T-helper 2 cell treated with Interferon-gamma antibody and Interleukin-4, amounts not matched to agents 100 ng/mL and 5 ng/mL, for 36 hours (primary cell): ENCODE results near the gene NOA1. TPM values are rescaled to one million over a fixed set of nuclear protein-coding genes. Genes with fewer than 3 reads are reported as not detected.
"Not testable (repeated sequence)": the region's sequence is repeated elsewhere in the genome, so short reads cannot be mapped to it uniquely, and the experiment has no call there.

ENCODE experiments used
- intact Hi-C: fragments of 100-400 bp; cut with micrococcal nuclease; formaldehyde crosslinking; loops from one replicate; pipeline ENCODE4 v1.15.1; 2023
- total RNA-seq: library from RNA; stranded (reverse); gene quantifications from 2 replicates; pipeline ENCODE4 v1.2.3, GENCODE V29; 2022

Gene NOA1
- total RNA-seq, 1 donor from 2014 or later = 18.4 TPM

DNA sequence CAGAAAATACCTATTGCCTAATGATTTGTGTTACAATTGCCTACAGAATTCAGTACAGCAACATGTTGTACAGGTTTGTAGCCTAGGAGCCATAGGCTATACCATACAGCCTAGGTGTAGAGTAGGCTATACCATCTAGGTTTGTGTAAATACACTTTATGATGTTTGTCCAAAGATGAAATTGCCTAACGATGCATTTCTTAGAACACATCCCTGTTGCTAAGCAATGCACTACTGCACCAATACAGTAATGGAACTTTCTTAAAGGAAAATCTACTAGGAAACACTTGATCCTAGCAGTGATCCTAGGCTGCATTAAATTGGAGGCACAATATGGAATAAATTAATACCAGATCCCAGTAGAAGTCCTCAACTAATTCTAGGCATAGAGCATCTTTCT is 18.3 kb downstream of the NOA1 start:
- intact Hi-C loops = no loop called here

DNA sequence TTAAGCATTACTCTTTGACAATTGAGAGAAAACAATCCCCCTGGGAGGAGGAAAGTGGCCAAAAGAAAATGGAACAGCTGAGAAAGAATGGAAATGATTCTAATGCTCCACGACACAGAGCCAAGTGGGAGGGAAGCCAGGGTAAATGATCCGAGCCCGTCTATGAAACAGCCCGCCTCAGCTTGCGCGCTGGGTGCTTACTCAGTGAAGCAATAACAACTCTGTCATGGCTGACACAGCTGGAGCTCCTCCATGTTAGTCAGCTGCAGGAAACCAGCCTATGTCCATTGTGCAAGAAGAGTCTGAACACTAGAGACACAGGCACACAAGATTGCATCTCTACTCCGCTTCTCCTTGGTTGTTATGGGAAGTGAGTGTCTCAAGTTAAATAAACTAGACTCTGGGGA is 19.3 kb downstream of the NOA1 start:
- intact Hi-C loops = no loop called here

DNA sequence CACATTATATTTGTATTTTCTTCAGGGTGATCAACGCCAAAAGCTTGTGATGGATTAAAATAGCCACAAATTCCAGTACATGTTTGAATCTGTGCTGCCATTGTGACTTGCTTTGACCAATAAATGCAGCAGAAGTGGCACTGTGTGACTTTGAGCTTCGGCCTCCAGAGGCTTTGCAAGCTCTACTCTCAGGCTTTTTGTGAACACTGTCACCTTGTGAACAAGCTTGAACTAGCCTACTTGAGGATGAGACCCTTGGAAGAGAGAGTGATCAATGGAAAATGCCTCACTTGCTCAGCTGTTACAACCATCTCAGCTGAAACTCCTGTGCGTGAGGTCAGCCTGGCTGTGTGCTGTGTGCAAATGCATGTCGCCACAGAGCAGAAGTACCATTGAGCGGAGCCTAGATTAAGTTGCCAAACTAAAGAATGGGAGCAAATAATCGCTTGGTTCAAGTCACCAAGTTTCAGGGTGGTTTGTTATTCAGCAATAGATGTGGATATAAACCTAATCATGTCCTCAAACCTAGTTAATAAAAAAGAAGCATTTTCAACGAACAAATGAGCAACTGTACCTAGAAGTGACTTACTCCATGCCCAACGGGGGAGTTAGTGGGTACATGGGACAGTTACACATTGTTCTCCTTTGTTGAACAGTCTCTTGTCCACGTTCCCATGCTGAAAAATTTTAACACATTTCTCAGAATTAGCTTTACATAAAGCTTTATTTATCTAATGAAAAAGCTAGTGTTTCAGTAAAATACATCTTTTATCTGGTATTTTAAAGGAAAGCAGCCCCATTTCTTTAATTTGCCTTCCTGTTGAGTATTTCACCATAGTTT is 23.5 kb downstream of the NOA1 start:
- intact Hi-C loops = no loop called here

DNA sequence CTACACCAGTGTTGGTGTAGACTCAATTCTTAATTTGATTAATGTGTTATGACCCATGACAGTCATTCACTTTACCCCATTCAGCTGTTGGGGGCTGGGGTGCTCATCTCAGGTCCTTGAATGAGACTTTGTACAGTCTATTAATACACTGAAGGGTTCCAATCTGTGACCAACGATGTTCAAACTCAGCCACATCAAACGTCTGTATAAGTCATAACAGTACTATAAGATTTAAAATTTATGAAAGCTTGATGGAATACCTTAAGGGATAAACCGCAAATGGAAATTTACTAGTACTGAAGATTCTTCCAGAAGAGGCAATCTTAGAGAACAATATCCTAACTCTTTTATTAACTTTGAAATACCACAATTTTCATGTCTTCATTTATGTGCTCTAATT is 36.0 kb downstream of the NOA1 start:
- intact Hi-C loops = no loop called here

DNA sequence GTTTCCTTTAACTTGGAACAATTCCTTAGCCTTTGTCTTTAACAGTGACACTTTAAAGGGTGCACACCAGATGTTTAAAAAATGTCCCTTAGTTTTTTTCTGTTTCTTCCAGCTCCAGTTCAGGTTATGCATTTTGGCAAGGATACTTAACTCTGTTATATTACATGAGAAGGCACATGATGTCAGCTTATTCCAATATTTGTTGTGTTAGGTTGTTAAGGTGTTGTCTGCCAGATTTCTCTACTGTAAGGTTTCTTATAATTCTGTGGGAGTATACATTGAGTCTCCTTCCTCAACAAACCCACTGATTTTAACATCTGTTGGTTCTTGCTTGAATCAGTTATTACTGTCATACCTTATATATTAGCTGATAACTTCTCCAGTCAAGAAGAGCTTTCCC is 36.4 kb downstream of the NOA1 start:
- intact Hi-C loops = no loop called here

DNA sequence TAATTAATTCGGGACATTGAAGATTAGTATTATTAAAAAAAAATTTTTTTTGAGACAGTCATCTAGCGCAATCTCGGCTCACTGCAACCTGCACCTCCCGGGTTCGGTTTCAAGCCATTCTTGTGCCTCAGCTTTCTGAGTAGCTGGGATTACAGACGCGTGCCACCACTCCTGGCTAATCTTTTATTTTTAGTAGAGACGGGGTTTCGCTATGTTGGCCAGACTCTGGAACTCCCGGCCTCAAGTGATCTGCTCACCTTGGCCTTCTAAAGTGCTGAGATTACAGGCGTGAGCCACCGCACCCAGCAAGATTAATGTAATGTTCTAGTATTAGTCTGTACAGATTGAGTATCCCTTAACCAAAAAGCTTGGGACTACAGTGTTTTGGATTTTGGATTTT is 37.0 kb downstream of the NOA1 start:
- intact Hi-C loops = no loop called here

DNA sequence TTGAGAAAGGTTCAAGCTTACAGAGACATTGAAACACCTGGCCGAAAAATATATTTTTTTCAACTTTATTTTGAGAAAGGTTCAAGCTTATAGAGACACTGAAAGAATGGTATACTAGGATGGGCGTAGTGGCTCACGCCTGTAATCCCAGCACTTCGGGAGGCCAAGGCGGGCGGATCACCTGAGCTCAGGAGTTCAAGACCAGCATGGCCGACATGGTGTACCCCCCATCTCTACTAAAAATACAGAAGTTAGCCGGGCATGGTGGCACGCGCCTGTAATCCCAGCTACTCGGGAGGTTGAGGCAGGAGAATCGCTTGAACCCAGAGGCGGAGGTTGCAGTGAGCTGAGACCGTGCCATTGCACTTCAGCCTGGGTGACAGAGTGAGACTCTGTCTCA is 37.6 kb downstream of the NOA1 start:
- intact Hi-C loops = not testable (repeated sequence)

DNA sequence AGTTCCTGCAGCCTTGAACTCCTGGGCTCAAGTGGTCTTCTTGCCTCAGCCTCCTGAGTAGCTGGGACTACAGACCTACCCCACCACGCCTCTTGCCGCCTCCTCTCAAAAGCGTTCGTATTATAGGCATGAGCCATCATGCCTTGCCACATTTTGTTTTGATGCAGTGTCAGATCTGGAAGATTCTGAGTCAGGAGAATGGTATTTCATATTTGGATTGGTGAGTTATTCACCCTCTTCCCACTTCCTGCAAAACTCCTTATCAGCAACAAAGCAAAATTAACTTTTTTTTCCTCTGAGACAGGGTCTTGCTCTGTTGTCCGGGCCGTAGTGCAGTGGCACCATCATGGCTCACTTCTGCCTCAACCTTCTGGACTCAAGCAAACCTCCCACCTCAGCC is 40.1 kb downstream of the NOA1 start:
- intact Hi-C loops = no loop called here

DNA sequence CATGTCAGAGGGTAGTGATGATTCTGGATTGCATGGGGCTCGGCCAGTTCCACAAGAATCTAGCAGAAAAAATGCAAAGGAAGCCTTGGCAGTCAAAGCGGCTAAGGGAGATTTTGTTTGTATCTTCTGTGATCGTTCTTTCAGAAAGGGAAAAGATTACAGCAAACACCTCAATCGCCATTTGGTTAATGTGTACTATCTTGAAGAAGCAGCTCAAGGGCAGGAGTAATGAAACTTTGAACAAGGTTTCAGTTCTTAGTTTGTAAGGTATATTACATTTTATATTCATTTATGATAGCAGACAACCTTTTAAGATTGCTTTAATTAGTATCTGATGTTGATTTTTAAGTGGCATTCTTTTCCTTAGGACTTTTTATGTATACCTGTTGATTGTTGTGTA is 45.5 kb downstream of the NOA1 start:
- intact Hi-C loops = no loop called here

DNA sequence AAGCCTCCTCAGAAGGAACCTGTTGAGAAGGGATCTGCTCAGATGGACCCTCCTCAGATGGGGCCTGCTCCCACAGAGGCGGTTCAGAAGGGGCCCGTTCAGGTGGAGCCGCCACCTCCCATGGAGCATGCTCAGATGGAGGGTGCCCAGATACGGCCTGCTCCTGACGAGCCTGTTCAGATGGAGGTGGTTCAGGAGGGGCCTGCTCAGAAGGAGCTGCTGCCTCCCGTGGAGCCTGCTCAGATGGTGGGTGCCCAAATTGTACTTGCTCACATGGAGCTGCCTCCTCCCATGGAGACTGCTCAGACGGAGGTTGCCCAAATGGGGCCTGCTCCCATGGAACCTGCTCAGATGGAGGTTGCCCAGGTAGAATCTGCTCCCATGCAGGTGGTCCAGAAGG is 46.8 kb downstream of the NOA1 start:
- intact Hi-C loops = no loop called here

DNA sequence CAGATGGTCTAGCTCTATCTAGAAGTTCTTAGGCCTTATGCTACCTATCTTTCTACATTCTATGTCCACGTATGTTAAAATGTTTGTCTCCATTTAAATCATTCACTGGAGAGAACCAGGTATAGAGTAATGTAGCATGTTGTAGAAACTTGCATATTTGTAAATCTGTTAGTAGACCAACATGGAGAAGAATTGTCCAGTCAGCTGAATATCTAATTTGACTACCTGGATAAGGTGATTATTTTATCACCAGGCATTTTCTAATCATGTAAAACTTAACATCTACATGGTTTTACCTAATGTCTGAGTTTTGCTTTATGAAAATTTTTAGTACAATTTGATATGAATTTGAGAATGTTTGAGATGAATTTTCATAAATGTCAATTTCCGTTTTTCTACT is 50.2 kb downstream of the NOA1 start:
- intact Hi-C loops = loop anchor here (10.0 kb wide), 1 partner anchor 62 kb away; no protein-coding TSS in a partner anchor

DNA sequence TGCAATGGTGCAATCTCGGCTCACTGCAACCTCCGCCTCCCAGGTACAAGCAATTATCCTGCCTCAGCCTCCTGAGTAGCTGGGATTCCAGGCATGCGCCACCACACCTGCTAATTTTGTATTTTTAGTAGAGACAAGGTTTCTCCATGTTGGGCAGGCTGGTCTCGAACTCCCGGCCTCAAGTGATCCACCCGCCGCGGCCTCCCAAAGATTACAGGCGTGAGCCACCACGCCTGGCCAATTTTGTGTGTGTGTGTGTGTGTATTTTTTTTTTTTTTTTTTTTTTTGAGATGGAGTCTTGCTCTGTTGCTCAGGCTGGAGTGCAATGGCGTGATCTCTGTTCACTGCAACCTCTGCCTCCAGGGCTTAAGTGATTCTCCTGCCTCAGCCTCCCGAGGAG is 62.4 kb downstream of the NOA1 start:
- intact Hi-C loops = not testable (repeated sequence)

DNA sequence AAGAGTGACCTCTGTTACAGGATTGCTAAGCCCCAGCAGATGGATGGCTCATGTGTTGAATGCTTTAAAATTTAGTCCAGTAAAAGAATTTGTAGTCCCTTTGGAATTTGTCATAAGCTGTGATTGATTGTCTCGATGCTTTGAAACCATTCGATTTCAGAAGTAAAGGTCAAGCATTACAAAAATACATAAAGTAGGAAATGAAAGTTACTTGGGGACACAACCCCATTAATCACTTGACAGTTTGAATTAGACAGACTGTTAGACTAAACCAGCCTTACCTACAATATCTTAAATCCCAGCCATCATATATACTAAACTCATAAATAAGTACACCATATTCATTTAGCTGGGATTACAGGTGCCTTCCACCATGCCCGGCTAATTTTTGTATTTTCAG is 63.1 kb downstream of the NOA1 start:
- intact Hi-C loops = no loop called here

Other genes with a start within 250 kb of the NOA1 start
- 1.5 and 1.9 TPM in 2 replicates for gene SPINK2, start 155.9 kb downstream of the NOA1 start, total RNA-seq
- 43.9 and 47.3 TPM in 2 replicates for gene REST, start 69.7 kb downstream of the NOA1 start, total RNA-seq
- 115 and 122 TPM in 2 replicates for gene POLR2B, start 1.3 kb upstream of the NOA1 start, total RNA-seq
- 0.18 and 0.23 TPM in 2 replicates for gene IGFBP7, start 132.8 kb upstream of the NOA1 start, total RNA-seq